Hippocampal formation (tissue), 2 donors: Measurements from ENCODE around the gene KIF17.

ENCODE experiments used
- DNase-seq, 2 donors: peaks; one replicate each; lab custom pipeline; 2025; lab: John Stamatoyannopoulos, UW

The KIF17 gene

GRCh38 chr1:20625176-20626097 lies 92.4 kb downstream of the KIF17 start:
- DNase-seq, result no peak

DNA sequence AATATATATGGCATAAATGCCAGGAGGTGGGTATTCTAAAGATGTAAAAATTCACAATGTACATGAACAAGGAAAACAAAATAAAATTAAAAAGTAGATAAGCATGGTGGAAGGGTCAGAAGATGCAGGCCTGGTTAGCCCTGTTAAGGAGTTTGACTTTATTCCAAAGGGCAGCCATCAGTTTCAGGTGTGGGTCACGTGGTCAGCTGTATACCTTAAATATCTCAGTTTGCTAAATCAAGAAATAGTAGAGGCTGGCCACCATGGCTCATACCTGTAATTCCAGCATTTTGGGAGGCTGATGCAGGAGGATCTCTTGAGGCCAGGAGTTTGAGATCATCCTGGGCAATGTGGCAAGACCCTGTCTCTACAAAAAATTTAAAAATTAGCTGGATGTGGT lies 93.1 kb downstream of the KIF17 start:
- DNase-seq, result no peak

DNA sequence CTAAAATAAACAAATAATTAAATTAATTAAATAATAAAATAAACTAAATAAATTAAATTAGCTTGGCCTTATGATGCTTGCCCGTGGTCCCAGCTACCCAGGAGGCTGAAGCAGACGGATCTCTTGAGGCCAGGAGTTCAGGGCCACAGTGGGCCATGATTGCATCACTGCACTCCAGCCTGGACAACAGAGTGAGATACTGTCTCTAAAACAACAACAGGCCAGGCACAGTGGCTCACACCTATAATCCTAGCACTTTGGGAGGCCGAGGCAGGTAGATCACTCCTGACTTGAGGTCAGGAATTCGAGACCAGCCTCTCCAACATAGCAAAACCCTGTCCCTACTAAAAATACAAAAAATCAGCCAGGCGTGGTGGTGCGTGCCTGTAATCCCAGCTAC lies 96.8 kb downstream of the KIF17 start:
- DNase-seq, result no peak

GRCh38 chr1:20619999-20620398 lies 97.8 kb downstream of the KIF17 start:
- no peak for DNase-seq

GRCh38 chr1:20618550-20618949 lies 99.3 kb downstream of the KIF17 start:
- DNase-seq, result no peak

DNA sequence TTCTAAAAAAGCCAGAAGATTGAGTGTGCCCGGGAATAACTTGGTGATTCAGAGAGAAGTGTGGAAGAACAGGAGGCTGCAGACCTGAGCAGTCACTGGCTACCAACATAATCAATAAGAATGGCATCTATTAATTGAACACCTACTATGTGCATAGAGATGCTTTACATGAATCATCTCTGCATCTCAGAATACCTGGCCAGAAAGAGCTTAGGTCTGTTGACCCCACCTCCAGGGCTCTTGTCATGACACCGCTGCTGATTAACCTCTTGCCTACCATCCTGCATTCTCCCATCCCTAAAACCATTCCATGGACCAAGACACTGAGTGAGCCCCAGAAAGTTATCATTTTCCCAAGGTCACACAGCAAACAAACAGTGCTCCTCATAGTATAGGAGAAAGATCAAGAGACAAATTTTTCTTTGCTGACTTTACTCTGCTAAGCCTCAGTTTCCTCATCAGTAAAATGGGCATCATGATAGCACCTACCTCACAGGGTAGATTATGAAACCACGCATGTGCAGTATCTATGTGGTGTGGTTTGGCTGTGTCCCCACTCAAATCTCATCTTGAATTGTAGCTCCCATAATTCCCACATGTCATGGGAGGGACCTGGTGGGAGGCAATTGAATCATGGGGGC lies 100.8 kb downstream of the KIF17 start:
- DNase-seq, result no peak

- no peak for DNase-seq
Measured at GRCh38 chr1:20615946-20616846, 101.6 kb downstream of the KIF17 start.

DNA sequence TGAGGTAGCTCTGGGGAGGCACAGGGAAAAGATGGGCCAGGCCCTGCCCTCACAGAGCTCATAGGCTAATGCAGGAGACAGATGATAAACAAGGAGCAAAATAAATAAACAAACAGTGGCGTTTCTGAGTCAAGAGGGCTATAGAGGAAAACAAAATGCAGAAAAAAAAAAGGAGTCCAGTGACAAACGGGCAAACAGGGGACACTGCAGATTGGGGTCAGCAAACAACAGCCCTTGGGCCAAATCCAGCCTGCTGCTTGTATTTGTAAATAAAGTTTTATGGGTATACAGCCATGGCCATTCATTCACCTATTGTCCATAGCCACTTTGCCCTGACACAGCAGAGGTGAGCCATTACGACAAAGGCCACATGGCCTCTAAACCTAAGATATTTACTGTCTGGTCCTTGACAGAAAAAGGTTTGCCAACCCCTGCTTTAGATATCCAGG lies 103.7 kb downstream of the KIF17 start:
- DNase-seq, result no peak
